Glutamatergic neuron (in vitro differentiated cells): ENCODE measurements around the gene RGS9BP. TPM values are rescaled to one million over a fixed set of nuclear protein-coding genes. Genes with fewer than 3 reads are reported as not detected.

Experiments
- DNase-seq: peaks from one replicate; pipeline ENCODE4 v3.0.0; 2022
- H3K27ac Mint-ChIP-seq: one replicate; pipeline ENCODE4 v1.8.0; 2020; ENCODE audit warnings: mild to moderate bottlenecking, mixed read lengths, inconsistent platforms; ENCODE audit not compliant: unreplicated experiment
- H3K27me3 Mint-ChIP-seq: one replicate; pipeline ENCODE4 v1.8.0; 2020; ENCODE audit warnings: mild to moderate bottlenecking, moderate library complexity, mixed read lengths, inconsistent platforms; ENCODE audit not compliant: unreplicated experiment
- H3K36me3 Mint-ChIP-seq: one replicate; pipeline ENCODE4 v1.8.0; 2020; ENCODE audit warnings: mild to moderate bottlenecking, mixed read lengths, inconsistent platforms; ENCODE audit not compliant: unreplicated experiment
- H3K4me1 Mint-ChIP-seq: one replicate; pipeline ENCODE4 v1.8.0; 2020; ENCODE audit warnings: mild to moderate bottlenecking, low read depth, mixed read lengths, inconsistent platforms; ENCODE audit not compliant: unreplicated experiment
- H3K4me3 Mint-ChIP-seq: one replicate; pipeline ENCODE4 v1.8.0; 2020; ENCODE audit warnings: mild to moderate bottlenecking, mixed read lengths, inconsistent platforms; ENCODE audit not compliant: unreplicated experiment
- H3K9me3 Mint-ChIP-seq: one replicate; pipeline ENCODE4 v1.8.0; 2020; ENCODE audit warnings: mild to moderate bottlenecking, moderate library complexity, mixed read lengths, inconsistent platforms; ENCODE audit not compliant: unreplicated experiment
- CTCF ChIP-seq: fragments of 200-600 bp; sonication (generic); IDR thresholded peaks from one replicate; pipeline ENCODE4 v1.5.0; 2021; ENCODE audit not compliant: partially characterized antibody, unreplicated experiment
- total RNA-seq: library from RNA; stranded (reverse); fragmentation: NEBNext Ultra II Directional; extraction: Animal tissue kit (Norgen Biotek cat#: 25700); gene quantifications from one replicate; pipeline ENCODE4 v1.2.1, GENCODE V29; 2021; ENCODE audit not compliant: unreplicated experiment

Gene RGS9BP
- total RNA-seq, 1 donor from 2014 or later, result not detected

GRCh38 chr19:32674931-32675719 lies 523 bp upstream of the RGS9BP start, which contains the start of gene ANKRD27:
Gene ANKRD27, minus strand, starts transcription at chr19:32675180. Its CDS starts 16,165 bp downstream, at chr19:32659015.
- no peak for TF ChIP-seq CTCF
- peaks cover 2% of the 10 kb centered on the region for H3K4me1 Mint-ChIP-seq
- H3K4me3 Mint-ChIP-seq, result peak within 1 kb of the TSS; percentile 97
- peak within 1 kb of the TSS; percentile 87 for H3K27ac Mint-ChIP-seq
- DNase-seq, result peak; percentile 98
- peaks cover 9% of the 10 kb centered on the region for H3K27me3 Mint-ChIP-seq
- H3K9me3 Mint-ChIP-seq, result peaks cover 1% of the 10 kb centered on the region
- no peaks in the 10 kb centered on the region for H3K36me3 Mint-ChIP-seq

GRCh38 chr19:32676186-32676894 lies 692 bp downstream of the RGS9BP start:
- Mint-ChIP-seq H3K36me3 (no peaks in the 10 kb centered on the region), H3K27me3 (peaks cover 9% of the 10 kb centered on the region)
- DNase-seq, result peak; percentile 42

GRCh38 chr19:32676895-32677359 lies 1.3 kb downstream of the RGS9BP start:
- DNase-seq, result no peak
- Mint-ChIP-seq H3K27me3 (peaks cover 9% of the 10 kb centered on the region), H3K27ac (no peak overlapping the region), H3K4me1 (peaks cover 2% of the 10 kb centered on the region), H3K4me3 (no peak overlapping the region), H3K36me3 (no peaks in the 10 kb centered on the region), H3K9me3 (peaks cover 1% of the 10 kb centered on the region)
- no peak for TF ChIP-seq CTCF

More at GRCh38 chr19:32676186-32676894, 692 bp downstream of the RGS9BP start:
- Mint-ChIP-seq H3K9me3 (peaks cover 1% of the 10 kb centered on the region), H3K4me3 (no peak overlapping the region), H3K4me1 (peaks cover 2% of the 10 kb centered on the region), H3K27ac (no peak overlapping the region)
- TF ChIP-seq CTCF, result no peak

GRCh38 chr19:32677657-32678056 lies 2.0 kb downstream of the RGS9BP start:
- Mint-ChIP-seq H3K27ac (no peak overlapping the region), H3K4me1 (peaks cover 2% of the 10 kb centered on the region), H3K36me3 (no peaks in the 10 kb centered on the region), H3K9me3 (peaks cover 1% of the 10 kb centered on the region), H3K4me3 (peak overlapping the region; percentile 56), H3K27me3 (peaks cover 9% of the 10 kb centered on the region)
- DNase-seq, result no peak
- TF ChIP-seq CTCF, result no peak

- H3K27me3 Mint-ChIP-seq, result peaks cover 5% of the 10 kb centered on the region
- no peak overlapping the region for H3K27ac Mint-ChIP-seq
- no peak for DNase-seq
- H3K9me3 Mint-ChIP-seq, result no peaks in the 10 kb centered on the region
- no peak overlapping the region for H3K4me3 Mint-ChIP-seq
- no peaks in the 10 kb centered on the region for H3K36me3 Mint-ChIP-seq
- no peak for TF ChIP-seq CTCF
- H3K4me1 Mint-ChIP-seq, result no peaks in the 10 kb centered on the region
Observed at GRCh38 chr19:32680986-32681385, 5.3 kb downstream of the RGS9BP start.
